ENCODE results near the gene MSRB2. TPM values are rescaled to one million over a fixed set of nuclear protein-coding genes. Genes with fewer than 3 reads are reported as not detected.
A peak's percentile ranks its signal among the peaks of the same experiment; 100 is the strongest.

The MSRB2 gene
- total and polyA plus RNA-seq, 2 of the 4 experiments (the other 2 are of a cell fraction), result 10.6 to 20.1 TPM

DNA sequence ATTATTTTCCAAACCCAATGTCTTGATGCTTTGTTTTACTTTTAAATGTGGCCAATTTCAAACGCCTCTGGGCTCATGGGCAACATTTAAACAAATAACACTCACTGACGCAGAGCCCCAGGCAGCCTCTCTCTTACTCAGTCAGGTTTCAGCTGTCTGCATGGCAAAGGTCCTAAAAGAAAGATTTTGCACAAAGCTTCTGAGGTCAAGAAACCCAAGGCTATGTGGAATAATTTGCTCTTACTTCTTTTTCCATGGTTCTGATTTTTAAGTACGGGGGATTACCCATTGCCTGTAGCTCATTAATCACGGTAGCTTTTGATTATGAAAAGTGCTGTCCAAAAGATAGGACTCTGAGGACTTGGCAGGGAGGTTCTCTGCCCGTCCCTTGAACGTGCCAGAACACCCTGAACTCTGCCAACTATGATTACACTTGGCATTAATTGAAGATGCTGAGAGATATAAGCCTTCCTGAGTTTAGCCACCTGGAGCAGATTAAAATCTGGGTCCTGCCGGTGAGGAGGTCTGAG lies 14.1 kb upstream of the MSRB2 start:
- no peak overlapping the region for H2AK5ac ChIP-seq (ENCODE audit: low read depth, low read length)
- no peak overlapping the region for H3K4ac ChIP-seq (ENCODE audit: low read depth, low read length)
- H2BK120ac ChIP-seq (ENCODE audit: low read depth, low read length), result no peak overlapping the region
- H2BK15ac ChIP-seq (ENCODE audit: low read depth, low read length), result no peak overlapping the region
- no peak overlapping the region for H3K23ac ChIP-seq (ENCODE audit: low read depth, low read length)
- H2BK5ac ChIP-seq (ENCODE audit: low read depth, low read length, poor library complexity, severe bottlenecking), result no peak overlapping the region
- no peak overlapping the region for H3K4me3 ChIP-seq (ENCODE audit: insufficient read depth, low read depth, low read length)
- no peak overlapping the region for H4K91ac ChIP-seq (ENCODE audit: insufficient read depth, low read depth, low read length)
- in situ Hi-C loops (cut with MboI; ENCODE audit: low sequenced_read_pairs), result no loop called here
- BruUV-seq (replicated peaks), result no TSS peak
- H2AK9ac ChIP-seq (replicated peaks; ENCODE audit: low read depth, low read length, poor library complexity), result no peak overlapping the region
- H4K5ac ChIP-seq (ENCODE audit: low read depth, low read length), result no peak overlapping the region
- no peaks in the 10 kb centered on the region for H4K20me1 ChIP-seq (ENCODE audit: insufficient read depth, low read length)
- no peak overlapping the region for H3K56ac ChIP-seq (ENCODE audit: extremely low read depth, insufficient read depth, low read length)
- no peaks in the 10 kb centered on the region for H3K9me1 ChIP-seq (ENCODE audit: insufficient read depth, low read length)
- no peak overlapping the region for H2BK20ac ChIP-seq (ENCODE audit: low read depth, low read length)
- no peak overlapping the region for H3K4me2 ChIP-seq (ENCODE audit: low read depth, low read length)
- no peak overlapping the region for H3K9ac ChIP-seq (ENCODE audit: low read depth, low read length)
- intact Hi-C loops (cut with micrococcal nuclease), result no loop called here
- ChIA-PET POLR2A (ENCODE audit: unreplicated experiment) (no interaction called here), CTCF (interaction anchor here (1.0 kb wide), 1 partner anchor 305 kb away, joined by 3 read pairs; no protein-coding TSS in a partner anchor)
- H4K8ac ChIP-seq (ENCODE audit: low read depth in 2 of 2, low read length in 2 of 2), result no peak overlapping the region
- no peak overlapping the region for H3K14ac ChIP-seq (replicated peaks; ENCODE audit: low read depth, low read length)
- DNase-seq (peak; percentile 3), ATAC-seq (ENCODE audit: low read depth) (0 out of 2 replicates have a peak, but pooled peaks have one; percentile 32)
- no peaks in the 10 kb centered on the region for H3K79me1 ChIP-seq (ENCODE audit: low read depth in 1 of 2, low read length in 2 of 2)
- no peak for TF ChIP-seq RFX5 (IDR thresholded peaks at IDR 0.05; ENCODE audit: low read depth, low read length)
- no peak for TF ChIP-seq NFE2L2 (IDR thresholded peaks at IDR 0.05; ENCODE audit: low read depth, low read length)
- no peak for TF ChIP-seq RCOR1 (IDR thresholded peaks at IDR 0.05; ENCODE audit: insufficient replicate concordance, low read length)
- no peak for TF ChIP-seq BHLHE40 (IDR thresholded peaks at IDR 0.05; ENCODE audit: low read depth, low read length)
- TF ChIP-seq, protein P1, sequence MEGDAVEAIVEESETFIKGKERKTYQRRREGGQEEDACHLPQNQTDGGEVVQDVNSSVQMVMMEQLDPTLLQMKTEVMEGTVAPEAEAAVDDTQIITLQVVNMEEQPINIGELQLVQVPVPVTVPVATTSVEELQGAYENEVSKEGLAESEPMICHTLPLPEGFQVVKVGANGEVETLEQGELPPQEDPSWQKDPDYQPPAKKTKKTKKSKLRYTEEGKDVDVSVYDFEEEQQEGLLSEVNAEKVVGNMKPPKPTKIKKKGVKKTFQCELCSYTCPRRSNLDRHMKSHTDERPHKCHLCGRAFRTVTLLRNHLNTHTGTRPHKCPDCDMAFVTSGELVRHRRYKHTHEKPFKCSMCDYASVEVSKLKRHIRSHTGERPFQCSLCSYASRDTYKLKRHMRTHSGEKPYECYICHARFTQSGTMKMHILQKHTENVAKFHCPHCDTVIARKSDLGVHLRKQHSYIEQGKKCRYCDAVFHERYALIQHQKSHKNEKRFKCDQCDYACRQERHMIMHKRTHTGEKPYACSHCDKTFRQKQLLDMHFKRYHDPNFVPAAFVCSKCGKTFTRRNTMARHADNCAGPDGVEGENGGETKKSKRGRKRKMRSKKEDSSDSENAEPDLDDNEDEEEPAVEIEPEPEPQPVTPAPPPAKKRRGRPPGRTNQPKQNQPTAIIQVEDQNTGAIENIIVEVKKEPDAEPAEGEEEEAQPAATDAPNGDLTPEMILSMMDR (conservative IDR thresholded peaks at IDR 0.05; ENCODE audit: low read depth, low read length), result no peak
- TF ChIP-seq RAD21 (IDR thresholded peaks at IDR 0.05; ENCODE audit: low read length), result no peak
- TF ChIP-seq MAFK (IDR thresholded peaks at IDR 0.05; ENCODE audit: low read depth, low read length), result no peak
- no peak for TF ChIP-seq MXI1 (IDR thresholded peaks at IDR 0.05; ENCODE audit: borderline replicate concordance, low read depth, low read length)
- H3K9me3 ChIP-seq (ENCODE audit: control insufficient read depth, insufficient read depth, low read length), result no peaks in the 10 kb centered on the region
- peaks cover 8% of the 10 kb centered on the region for H3K27me3 ChIP-seq (ENCODE audit: control insufficient read depth, insufficient read depth, low read length)
- no CpG with 5 or more reads among the region's 7 CpGs for WGBS, 2 experiments (ENCODE audit: extremely low coverage in 2 of 2, insufficient read length in 1 of 2)
- H3K27ac ChIP-seq (ENCODE audit: insufficient read depth, low read length), result no peak overlapping the region
- H3K18ac ChIP-seq (ENCODE audit: low read depth, low read length), result no peak overlapping the region
- no peaks in the 10 kb centered on the region for H3K4me1 ChIP-seq (ENCODE audit: control insufficient read depth, insufficient read depth, low read length)
- H3K36me3 ChIP-seq (ENCODE audit: control insufficient read depth, insufficient read depth, low read length), result no peaks in the 10 kb centered on the region
- dilution Hi-C loops (cut with HindIII; ENCODE audit: low sequenced_read_pairs, unreplicated experiment), result no loop called here
- no peak overlapping the region for H2AFZ ChIP-seq (replicated peaks; ENCODE audit: low read length, poor library complexity)
